HG03025 (cell line): ENCODE measurements around the gene ARPC5.
A peak's percentile ranks its signal among the peaks of the same experiment; 100 is the strongest.
"Not testable (repeated sequence)": the region's sequence is repeated elsewhere in the genome, so short reads cannot be mapped to it uniquely, and the experiment has no call there.

ENCODE experiments used
- ATAC-seq: cut with Tn5 transposase; IDR thresholded peaks from one replicate; pipeline ENCODE4 v1.9.1; 2021; ENCODE audit warnings: mild to moderate bottlenecking, moderate library complexity; ENCODE audit not compliant: unreplicated experiment, low FRiP score

ARPC5 gene

DNA sequence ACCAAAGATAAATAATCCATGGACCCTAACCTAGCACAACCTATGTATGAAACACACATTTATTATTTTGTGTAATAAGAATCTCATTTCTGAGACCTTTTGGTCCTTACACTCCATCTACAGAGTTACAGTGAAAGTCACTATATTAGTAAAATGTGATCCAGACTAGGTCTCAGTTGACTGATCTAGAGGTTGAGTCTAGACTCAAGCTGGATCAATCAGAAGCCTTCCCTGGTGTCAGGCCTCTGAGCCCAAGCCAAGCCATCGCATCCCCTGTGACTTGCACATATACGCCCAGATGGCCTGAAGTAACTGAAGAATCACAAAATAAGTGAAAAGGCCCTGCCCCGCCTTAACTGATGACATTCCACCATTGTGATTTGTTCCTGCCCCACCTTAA lies 22.6 kb downstream of the ARPC5 start:
- not testable (repeated sequence) for ATAC-seq

DNA sequence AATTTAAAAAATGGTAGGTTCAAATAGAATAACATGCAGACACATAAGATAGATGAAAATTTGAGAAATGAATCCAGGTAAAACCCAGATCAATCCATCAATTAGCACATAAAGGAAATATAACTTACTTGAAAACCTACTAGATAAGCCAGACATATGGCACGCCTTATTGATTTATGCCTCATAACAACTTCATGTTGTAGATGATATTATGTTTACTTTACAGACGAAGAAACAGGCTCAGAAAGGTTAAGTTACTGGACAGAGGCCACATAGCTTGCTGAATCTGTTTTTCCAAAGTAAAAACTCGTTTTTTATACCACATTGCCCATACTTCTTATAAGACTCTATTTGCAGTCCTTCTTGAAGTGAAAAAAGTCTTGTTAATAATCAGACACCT lies 23.2 kb downstream of the ARPC5 start:
- ATAC-seq: no peak

DNA sequence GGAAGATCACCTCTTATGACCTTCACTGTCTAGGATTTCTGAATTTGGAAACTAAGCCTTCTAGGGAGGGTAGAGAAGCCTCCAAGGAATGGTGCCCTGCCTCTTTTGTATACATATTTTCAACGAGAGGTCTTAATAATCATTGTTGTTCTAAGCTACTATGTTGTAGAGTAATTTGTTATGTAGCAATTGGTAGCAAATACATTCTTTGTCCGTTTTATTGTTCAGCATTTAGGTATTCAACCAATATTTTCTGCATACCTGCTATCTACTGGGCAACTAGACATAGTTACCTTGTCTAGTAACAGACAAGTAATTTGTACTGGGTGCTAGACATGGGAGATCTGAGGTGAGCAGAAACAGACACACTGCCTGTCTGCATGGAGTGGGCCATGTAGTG lies 24.6 kb downstream of the ARPC5 start:
- ATAC-seq: no peak

DNA sequence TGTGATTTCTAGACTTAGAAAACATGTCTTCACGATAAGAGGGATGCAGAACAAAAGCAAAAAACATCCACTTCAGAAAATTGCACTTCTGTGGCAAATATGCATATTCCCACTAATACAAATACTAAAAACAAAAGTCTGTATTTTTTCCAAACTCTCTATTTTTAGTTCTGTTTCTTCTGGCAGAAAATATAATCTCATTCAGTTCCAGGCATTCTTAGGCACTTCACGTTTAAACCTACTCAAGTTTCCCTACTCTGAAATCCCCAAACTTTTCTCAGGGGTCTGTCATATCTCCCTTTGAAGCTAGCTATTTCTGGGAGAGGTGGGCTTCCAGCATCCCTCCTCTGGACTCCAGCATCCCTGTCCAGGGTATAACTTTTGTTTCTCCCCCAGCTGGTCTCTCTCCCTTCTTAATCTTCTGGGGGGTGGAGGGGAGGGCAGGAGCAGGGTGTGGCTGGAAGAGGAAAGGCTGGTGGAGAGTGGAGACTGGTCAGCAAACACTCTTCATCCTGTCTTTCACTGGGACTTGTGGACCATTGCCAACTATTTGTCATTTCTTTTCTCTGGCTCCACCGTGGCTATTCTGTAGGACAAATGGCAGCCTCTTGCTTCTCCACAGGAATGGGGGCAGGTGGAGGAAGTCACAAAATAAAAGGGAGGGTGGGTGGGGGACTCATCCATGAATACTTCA lies 25.7 kb downstream of the ARPC5 start:
- ATAC-seq: no peak

DNA sequence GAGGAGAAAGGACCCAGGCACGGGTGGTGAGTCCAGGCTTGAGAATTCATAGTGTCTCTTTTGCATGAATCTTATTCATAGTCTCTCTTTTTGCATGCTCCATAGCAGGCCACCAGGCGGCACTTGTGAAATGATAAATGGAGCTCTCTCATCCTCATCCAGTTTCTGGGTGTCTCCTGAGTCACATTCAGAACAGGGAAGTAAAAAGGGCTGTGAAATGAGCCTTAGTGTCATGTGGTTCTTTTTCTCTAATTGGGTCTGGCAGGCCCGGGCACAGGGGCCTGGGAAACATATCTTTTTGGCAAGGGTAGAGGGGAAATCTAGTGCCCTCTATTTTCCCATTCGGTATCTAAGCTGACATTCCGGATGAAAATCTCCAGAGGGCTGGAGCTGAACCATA lies 26.3 kb downstream of the ARPC5 start:
- no peak for ATAC-seq

DNA sequence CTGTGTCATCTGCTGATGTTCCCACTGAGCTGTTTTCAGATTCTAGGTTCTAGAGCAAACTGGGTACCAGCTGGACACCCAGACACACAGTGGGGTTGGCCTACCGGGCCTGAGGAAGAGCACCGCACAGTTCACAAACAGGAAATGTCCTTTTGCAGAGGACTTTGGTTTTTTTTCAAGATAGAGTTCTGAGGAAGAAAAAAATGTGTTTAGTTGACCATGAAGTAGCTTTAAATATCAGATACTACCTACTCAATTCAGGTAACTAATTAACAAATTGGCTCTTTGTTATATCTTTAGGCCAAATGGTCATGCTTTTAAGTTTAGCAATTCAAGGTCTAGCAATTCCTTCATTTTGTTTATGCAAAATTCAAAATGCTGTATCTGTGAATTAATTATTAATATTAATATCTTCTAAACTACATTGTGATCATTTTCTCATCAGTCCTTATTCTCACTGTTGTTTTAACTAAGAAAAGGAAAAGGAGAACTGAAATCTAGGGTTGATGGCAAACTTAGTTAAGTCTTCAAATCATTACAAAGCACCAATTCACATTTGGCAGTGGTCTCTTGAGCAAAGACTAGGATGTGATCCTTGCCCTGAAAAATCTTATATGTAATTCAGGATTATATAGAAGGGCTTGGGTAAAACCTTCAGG lies 28.1 kb downstream of the ARPC5 start:
- ATAC-seq: no peak

DNA sequence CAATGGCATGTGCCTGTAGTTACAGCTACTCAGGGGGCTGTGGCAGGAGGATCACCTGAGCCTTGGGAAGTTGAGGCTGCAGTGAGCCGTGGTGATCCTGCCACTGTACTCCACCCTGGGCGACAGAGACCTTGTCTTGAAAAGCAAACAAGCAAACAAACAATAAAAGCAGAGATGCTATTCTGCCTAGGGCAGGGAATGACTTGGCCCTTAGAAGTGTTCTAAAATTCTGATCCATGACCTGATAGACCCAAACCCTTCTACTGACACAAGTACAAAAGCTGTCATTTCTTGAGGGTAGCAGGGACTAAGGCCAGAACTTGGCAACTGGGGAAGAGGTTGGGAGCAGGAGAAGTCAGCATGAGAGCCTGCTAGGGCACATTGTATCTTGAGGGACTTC lies 29.7 kb downstream of the ARPC5 start:
- no peak for ATAC-seq

DNA sequence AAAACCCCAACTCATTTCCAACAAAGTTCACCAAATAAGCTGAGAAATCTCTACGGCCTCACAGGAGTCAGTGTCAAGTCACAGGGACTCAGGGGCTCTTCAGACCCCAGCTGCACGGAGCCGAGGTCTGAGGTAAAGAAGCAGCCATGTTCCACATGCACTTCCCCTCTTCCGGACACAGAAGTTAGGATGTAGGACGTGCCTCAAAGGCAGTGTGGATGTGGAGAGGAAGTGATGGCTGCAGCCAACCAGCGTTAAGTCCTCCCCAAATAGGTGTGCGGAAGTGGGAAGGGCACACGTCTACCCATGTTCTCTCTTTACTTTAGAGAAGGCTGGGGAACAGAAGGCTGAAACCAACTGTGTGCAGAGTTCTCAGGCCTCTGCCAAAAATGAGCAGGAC lies 30.8 kb downstream of the ARPC5 start:
- peak; percentile 14 for ATAC-seq

DNA sequence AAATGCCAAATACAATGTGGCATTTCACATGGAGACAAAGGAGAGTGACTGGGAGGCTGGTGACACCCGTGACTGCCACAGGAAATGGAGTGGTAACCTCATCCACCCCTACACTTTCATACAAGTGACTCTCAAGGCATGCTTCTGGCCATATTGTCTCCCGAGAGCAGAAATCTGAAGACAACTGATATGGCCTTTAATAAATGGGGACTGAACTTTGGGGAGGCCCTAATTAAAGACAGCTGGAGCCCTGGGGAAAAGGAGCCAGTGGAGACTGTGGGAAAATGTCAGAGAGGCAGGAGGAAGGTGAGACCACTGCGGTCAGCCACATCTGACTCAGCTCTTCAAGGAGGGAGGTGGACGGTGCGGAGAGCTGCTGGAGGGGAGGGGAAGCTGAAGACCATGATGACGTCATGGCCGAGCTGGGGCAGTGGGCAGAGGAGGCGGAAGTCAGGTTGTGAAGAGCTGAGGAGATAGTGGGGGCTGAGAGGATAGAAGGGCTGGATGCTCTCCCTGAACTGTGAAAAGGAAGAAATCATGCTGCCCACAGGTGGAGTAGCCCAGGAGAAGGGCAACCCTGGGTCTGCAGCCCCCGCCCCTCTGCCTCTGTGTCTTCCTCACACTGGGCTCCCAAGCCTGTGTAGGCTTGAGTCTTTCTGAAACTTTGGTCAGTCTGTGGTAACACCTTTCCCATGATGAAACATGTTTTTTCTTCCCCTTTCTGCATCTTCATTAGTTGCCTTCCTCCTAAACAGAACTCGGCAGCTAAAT lies 31.4 kb downstream of the ARPC5 start:
- ATAC-seq: peak; percentile 39

DNA sequence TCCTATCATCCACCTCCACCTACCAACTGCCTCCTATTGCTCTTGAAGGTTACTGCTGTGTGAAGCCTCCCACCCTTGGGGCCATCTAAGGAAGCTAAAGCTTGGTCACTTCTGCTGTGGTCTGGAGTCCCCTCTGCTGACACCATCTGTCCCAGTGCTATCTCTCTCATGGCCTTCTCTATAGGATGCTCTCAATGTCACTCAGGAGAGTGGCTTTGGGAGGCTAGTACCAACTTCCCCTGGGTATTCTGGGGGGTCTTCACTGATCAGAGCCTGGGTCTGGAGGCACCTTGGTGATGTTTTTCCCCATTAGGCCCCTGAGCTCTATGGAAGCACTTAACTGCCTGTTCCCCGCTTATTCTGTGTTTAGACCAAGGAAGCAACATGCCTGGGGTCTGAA lies 33.1 kb downstream of the ARPC5 start:
- ATAC-seq: no peak

DNA sequence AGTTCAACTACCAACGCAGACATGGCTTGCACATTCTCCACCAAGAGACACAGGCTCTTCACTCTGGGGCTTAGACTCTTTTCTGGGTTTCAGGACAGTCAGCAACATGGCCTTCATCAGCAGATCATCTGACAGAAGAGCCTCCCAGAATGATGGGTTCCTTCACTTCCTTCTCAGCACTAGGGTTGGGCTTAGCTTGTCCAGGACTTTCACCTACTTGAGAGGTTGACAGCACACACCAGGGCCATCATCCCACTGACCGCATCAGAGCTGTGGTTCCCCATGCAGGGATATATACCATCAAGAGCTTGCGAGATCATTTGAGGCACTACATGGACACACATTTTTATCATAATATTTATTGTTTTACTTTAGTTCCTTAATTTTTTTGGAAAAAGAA lies 34.9 kb downstream of the ARPC5 start:
- no peak for ATAC-seq

DNA sequence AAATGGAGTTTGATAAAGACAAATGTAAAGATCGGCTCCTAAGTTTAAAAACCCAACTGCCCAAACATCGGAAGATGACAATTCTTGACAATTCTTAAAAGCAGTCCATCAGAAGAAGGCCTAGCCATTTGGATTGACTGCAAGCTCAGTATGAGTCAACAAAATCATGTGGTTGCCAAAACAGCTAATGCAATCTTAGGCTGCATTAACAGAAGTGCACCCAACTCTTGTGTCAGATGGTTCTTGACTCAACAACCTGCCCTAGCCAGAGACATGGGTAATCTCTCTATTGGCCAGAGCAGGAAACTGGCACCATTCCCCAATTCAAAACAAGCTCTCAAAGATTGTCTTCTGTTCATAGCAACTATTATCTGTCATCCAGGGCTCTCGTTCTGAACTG lies 35.4 kb downstream of the ARPC5 start:
- no peak for ATAC-seq

DNA sequence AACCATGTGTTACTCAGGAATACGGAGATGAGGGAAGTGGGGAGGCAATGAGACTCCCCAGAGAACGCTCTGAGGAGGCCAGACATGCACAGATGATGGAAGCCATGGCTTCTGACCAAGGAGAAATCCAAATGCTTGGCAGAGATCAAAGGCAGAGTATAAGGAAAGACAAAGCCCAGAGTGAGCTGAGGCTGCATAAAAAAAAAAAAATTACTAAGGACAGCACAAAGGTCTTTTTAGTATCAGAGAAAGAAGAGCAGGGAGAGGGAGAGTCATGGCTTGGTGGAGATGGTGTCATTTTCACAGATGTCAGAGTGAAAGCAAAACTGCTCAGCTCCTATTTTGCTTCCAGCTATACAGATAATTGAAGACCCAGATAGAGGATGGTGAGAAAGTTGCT lies 37.2 kb downstream of the ARPC5 start:
- no peak for ATAC-seq

DNA sequence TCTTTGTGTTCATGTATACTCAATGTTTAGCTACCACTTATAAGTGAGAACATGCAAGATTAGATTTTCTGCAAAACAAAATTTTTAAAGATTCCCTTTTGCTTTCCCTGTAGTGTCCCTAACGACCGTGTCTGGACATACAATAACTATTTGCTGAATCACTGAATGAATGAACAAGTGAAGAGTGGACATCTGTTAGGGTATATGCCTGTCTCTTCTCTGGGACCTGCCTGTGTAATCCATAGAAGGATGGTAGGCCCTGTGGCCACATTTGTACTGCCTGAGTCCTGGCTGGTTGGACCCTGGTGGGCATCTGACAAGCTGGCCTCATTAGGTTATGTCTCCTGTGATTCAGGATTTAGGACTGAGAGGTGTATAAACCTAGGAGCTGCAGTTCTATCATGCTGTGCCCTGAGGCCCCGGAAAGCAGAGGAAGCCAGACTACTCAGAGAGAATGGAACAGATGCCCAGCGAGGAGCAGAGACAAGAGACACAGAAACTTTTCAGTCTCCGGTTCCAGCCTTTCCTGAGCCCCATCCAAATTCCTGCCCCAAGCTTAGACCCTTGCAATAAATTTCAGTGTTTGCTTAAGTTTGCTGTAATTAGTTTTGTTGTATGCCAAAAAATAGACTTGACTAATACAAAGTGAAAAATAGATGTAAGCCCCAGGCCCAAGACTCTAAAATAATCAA lies 37.8 kb downstream of the ARPC5 start:
- no peak for ATAC-seq

DNA sequence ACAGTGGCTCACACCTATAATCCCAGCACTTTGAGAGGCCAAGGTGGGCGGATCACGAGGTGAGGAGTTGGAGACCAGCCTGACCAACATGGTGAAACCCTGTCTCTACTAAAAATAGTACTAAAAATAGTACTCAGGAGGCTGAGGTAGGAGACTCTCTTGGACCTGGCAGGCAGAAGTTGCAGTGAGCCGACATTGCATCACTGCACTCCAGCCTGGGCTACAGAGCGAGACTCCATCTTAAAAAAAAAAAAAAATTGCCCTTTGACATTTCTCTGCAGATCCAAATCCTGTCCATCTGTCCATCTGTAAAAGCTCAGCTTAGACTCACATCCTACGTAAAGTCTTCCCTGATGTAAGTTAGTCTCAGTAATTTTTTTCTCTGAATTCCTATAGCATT lies 39.1 kb downstream of the ARPC5 start:
- no peak for ATAC-seq

DNA sequence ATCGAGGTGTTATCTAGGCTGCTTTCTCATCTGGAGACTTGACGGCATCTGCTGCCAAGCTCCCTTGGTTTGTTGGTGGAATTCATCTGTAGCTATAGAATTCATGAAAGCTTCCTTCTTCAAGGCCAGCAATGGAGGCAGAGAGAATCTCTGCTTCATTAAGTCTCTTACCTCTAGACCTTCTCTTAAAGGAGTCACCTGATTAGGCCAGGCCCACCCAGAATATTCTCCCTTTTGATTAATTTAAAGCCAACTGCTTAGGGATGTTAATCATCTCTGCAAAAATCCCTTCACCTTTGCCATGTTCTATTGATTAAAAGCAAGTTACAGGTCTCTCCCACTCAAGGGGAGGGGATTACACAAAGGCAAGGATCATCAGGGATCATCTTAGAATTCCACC lies 40.0 kb downstream of the ARPC5 start:
- no peak for ATAC-seq

DNA sequence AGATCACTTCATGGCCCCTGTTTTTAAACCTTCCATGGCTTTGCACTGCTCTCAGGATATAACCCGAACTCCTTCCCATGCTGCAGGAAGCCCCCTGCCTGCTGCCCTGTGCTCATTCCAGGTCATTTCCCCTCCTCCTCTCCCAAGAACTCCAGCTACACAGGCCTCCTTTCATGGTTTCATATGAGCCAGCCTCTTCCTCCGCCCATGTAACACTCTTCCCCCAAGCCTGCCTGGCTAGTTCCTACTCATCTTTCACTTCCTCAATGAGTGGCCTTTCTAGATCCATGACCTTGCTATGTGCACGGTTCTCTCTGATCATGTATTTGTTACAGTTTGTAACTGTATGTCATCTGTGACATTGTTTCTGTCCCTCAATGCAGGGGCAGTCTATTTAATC lies 42.2 kb downstream of the ARPC5 start:
- peak; percentile 49 for ATAC-seq

DNA sequence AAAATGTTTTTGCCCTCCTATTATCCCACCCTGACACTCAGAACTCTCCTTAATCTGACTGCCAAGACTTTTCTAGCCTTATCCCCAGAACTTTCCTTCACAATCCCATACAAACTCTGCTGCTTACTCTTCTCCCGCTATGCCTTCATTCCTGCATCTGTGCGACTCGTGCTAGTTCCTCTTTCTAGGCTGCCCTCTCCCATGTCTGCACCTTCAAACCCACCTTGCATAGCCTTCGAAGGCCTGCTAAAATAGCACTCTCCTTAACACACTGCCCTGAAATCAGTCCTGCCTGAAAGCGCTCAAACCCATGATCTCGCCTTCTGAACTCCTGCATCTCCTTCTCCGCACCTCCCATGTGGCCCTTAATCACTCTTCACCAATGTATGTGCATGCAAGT lies 42.9 kb downstream of the ARPC5 start:
- no peak for ATAC-seq

DNA sequence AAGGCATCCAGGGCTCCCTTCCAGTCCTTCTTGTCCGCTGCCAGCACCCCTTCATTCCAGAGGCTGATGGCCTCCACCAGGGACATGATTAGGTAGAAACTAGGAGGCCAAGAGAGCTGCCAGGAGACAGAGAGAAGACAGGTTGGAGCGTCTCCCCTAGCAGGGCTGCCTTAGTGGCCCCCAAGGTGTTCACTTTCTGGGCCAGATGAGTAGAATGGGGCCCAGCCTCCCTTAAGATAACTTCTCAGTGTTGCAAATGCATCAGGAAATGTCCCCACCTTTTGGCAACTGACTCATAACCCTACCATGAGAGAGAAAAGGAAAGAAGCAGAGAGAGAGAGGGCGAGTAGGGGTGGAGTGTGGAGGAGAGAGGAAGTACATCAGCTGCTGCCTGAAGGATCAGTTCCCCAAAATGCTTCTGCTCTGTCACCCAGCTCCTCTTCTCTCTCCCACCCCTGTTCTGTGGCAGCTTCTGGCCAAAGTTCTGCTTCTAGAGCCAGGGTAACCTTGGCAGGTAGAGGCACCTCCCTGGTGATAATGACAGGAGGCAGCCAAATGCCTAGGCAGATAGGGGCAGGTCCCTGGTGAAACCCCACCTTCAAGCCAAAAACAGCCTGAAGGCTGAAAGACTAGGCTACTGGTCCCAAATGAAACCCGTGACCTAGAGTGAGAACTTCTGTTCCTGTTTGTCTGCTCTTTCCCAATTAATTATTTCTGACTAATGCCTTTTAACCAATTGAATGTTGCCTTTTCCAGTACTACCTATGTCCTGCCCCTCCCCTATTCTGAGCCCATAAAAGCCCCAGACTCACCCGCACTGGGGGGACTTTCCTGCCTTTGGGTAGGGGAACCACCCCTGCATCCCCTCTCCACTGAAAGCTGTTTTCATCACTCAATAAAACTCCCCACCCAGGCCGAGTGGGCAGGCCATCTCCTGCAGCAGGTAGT lies 45.1 kb downstream of the ARPC5 start, which contains the start of gene NCF2:
TSS of gene NCF2 (minus strand) at position 216 of the 948 bp plus-strand sequence. CDS start at position 86, 130 bp downstream.
- ATAC-seq: peak; percentile 78

DNA sequence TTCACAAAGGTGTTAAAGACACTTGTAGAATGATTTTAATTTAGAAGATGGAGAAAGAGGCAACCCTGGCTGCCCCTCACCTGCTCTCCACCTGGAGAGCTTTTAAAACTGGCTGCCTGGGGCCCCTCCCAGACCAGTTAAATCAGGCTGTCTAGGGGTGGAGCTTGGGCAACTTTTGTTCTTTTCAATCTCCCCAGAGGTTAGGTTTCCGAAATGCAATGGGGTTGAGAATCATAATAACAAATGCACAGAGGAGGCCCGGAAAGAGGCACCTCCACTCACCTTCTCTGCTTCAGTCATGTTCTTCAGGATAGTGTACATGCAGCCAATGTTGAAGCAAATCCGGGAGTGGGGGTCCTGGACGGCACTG lies 45.7 kb downstream of the ARPC5 start:
- ATAC-seq: peak; percentile 20
